GM20000 (cell line): ENCODE measurements around the gene ZRANB1.

Experiments used
- DNase-seq: peaks from one replicate; pipeline ENCODE4 v3.0.0; 2012; ENCODE audit warnings: low spot score
- TF ChIP-seq, protein P1 (sequence below): IDR thresholded peaks from 2 replicates; pipeline ENCODE4 v1.5.1; 2012; ENCODE audit warnings: mild to moderate bottlenecking, control low read depth; ENCODE audit errors: extremely low read depth, missing control alignments

ZRANB1 gene

DNA sequence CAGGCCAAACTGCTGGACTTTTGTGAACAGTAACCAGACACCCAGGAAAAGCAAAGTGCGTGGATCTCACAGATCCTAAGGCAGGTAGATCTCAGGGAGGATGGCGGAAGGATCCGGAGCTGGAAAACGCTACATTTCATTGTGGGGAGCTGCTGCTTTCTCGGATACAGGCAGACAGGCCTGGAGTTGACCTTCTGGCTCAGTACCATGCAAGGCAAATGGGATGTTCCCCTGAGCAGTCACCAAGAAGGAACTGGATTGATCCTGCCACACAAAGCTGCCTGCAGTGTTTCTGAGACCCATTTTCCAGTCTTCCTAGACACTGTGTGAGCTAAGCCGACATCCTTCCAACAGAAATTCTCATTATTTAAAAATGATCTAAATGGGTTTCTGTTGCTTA, 65.5 kb downstream of the ZRANB1 start:
- TF ChIP-seq, protein P1, sequence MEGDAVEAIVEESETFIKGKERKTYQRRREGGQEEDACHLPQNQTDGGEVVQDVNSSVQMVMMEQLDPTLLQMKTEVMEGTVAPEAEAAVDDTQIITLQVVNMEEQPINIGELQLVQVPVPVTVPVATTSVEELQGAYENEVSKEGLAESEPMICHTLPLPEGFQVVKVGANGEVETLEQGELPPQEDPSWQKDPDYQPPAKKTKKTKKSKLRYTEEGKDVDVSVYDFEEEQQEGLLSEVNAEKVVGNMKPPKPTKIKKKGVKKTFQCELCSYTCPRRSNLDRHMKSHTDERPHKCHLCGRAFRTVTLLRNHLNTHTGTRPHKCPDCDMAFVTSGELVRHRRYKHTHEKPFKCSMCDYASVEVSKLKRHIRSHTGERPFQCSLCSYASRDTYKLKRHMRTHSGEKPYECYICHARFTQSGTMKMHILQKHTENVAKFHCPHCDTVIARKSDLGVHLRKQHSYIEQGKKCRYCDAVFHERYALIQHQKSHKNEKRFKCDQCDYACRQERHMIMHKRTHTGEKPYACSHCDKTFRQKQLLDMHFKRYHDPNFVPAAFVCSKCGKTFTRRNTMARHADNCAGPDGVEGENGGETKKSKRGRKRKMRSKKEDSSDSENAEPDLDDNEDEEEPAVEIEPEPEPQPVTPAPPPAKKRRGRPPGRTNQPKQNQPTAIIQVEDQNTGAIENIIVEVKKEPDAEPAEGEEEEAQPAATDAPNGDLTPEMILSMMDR: no peak
- DNase-seq: no peak

DNA sequence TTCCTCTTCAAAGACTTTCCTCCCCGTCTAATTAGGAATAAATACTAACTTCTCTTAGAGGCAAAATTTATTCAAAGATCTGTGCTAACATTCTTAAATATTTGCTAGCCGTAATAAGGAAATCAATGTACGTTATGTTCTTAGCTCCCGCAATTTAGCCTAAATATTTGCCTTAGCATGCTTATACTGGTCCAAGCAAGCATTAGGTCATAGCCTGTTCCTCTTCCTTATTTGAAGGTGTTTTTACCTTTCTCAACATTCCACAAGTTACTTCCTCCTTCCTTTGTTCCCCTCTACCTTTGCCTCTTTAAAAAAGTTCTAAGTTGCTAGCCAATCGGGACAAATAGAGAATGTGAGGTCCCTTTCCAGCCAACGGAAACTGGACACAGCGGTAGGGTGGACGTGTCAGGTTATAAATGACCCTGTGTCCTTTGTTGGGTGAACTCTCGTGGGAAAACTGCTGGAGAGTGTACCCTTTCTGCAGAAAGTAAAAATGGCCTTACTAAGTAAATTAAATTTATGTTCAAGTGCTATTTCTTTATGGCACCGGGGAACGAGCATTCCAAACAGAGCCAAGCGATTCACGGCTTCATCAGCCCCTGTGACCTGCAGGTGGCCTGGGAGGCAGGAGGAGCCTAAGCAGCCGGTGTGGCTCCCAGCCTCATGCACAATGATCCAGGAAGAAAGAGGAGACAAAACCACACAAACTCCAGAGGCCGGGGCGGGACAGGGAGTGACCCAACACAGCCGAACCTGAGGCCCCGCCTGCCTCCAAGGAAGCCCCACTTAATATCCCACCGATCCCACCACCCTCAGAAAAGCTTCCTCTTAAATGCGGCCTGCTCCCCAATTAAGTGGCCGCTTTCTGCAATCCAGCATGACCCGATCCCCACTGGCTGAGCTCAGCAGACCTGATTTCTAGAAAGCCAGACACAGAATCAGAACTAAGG, 67.0 kb downstream of the ZRANB1 start:
- TF ChIP-seq, protein P1: no peak

DNA sequence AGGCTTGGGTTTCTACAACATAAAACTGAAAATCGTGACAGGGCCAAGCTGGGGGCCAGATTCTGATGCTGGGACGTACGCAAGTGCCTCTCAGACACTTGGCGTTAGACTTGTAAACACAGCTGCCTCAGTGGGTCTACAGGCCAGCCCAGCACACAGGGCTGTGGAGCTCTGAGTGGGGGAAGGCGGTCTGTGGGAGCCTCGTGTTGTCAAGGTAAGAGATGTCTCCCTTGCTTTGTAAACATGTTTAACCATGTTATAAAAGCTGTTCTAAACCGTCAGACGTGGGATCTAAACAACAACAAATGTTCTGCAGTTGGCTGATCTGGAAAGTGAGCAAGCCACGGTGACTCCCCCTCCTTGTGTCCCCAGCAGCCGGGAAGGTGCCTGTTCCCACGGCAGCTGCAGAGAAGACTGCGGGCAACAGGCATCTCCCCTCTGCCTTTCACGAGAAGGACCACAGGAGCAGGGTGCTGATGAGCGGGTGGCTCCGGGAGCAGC, 67.8 kb downstream of the ZRANB1 start:
- no peak for DNase-seq
- TF ChIP-seq, protein P1: no peak

More for the DNA sequence above, 67.0 kb downstream of the ZRANB1 start:
- DNase-seq: no peak

DNA sequence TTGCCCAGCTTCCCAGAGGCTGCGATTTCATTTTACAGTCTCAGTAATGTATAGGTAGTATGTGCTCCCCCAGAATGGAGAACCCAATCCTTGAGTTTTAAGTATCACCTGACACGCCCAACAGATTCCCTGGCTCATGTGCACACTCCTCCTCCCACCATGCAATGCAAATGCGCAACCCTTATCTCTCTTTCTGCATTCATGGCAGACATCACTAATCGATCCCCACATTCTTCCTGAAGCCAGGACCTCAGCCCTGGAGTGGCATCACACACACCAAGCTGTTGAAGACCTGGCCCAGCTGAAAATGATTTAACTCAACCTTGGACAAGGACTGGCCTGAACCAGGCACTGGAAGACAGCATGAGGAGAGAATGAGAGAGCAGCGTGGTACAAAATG, 68.4 kb downstream of the ZRANB1 start:
- TF ChIP-seq, protein P1: no peak
- DNase-seq: no peak

DNA sequence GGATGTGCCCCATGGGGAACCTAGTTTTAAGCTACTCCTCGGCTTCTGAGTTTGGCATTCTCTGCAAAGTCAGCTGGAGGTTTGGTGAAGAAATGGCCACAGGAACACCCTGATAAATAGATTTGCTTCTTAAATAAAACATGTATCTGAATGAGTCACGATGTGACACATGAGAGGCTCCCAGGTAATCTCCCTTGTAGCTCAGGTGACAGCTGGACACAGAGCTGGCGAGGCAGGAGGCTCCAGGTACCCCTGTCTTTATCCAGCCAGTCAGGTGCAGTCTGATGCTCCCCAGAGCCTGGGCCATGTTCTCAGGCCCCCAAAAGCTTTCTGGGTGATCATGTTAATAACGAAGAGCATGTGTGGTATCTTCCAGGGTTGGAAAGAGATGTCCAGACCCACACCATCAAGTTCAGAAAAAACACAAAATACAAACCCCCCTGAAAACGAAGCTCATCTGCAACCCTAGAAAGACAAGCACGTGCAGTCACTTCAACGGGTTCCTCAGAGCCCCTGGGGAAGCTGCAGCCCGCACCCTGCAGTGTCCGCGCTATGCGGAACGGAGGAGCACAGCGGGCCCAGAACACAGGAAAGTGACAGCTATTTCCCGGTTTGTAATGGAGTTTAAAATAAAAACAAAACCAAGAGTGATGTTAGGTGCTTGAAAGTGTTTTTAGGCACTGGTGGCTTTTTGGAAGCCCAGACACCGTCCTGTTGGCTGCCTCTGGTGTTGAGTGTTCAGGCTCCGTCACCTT, 69.4 kb downstream of the ZRANB1 start:
- TF ChIP-seq, protein P1: no peak
- no peak for DNase-seq

DNA sequence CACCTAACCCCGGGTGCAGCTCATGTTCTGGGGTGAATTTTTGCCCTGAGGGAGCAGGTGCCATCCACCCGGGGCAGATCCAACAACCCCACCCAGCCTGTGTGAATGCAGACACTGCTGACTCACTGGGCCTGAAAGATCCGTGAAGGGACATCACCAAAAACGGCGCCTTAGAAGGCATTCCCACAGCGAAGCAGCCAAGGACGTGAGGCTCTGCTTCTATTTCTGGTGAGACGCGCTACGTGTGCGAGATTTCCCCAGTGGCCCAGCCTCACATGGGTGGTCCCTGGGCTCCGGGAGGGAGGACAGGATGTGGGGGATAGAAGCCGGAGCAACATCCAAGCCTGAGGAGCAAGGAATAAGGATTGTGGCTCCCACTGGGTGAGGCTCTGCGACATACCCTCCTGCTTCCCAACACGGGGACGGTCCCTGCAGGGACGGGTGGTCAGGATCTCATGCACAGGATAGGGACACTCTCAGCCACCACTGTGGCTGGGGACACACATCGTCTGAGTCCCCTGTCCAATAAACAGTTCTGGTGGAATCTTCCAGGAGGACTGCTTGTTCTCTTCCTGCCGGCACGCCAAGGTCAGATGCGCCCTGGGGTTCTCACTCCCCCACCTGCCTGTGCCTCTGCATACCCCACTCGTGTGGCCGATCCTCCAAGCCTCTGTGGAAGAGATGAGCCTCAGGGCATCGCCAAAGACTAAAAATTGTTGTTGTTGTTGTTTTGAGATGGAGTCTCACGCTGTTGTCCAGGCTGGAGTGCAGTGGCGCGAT, 70.2 kb downstream of the ZRANB1 start:
- no peak for DNase-seq
- TF ChIP-seq, protein P1: no peak
